Measurements from ENCODE around the gene DALRD3. TPM values are rescaled to one million over a fixed set of nuclear protein-coding genes. Genes with fewer than 3 reads are reported as not detected.

DALRD3 gene
- total RNA-seq = 10 to 100 TPM; 28.6 to 30.9 TPM

- ChIA-PET CTCF (interaction anchor here (1.6 to 7.7 kb wide), 4 partner anchors 9 to 29 kb away, joined by 3 to 66 read pairs (median 33); partner anchors contain the start of genes IMPDH2, P4HTM and WDR6), POLR2A (interaction anchor here (0.9 to 8.8 kb wide), 2 partner anchors 10 to 29 kb away, joined by 3 to 90 read pairs; partner anchors contain the start of gene WDR6)
Measured at GRCh38 chr3:49017971-49018706, at the start of gene DALRD3. Gene DALRD3 (minus strand): TSS chr3:49018580. CDS start chr3:49018564, 16 bp downstream.

- ChIA-PET POLR2A (no interaction called here), CTCF (interaction anchor here (1.2 kb wide), 1 partner anchor 1157 kb away, joined by 3 read pairs; no protein-coding TSS in a partner anchor)
Measured at GRCh38 chr3:49058011-49058410, 39.6 kb upstream of the DALRD3 start.

- POLR2A ChIA-PET = no interaction called here
- CTCF ChIA-PET = no interaction called here
Measured at GRCh38 chr3:49057268-49057667, 38.9 kb upstream of the DALRD3 start.

- CTCF ChIA-PET = no interaction called here
- POLR2A ChIA-PET = no interaction called here
Measured at GRCh38 chr3:49054344-49054862, 36.0 kb upstream of the DALRD3 start.

GRCh38 chr3:49053543-49053942 is 35.2 kb upstream of the DALRD3 start:
- ChIA-PET CTCF (no interaction called here), POLR2A (no interaction called here)

- CTCF ChIA-PET = interaction anchor here (1.0 kb wide), 1 partner anchor 14 kb away, joined by 3 read pairs; no protein-coding TSS in a partner anchor
- POLR2A ChIA-PET = no interaction called here
Measured at GRCh38 chr3:49035281-49035680, 16.9 kb upstream of the DALRD3 start.

- POLR2A ChIA-PET = interaction anchor here (0.6 kb wide), 1 partner anchor 13 kb away, joined by 3 read pairs; no protein-coding TSS in a partner anchor
- CTCF ChIA-PET = interaction anchor here (1.0 kb wide), 1 partner anchor 14 kb away, joined by 3 read pairs; no protein-coding TSS in a partner anchor
Measured at GRCh38 chr3:49034650-49035049, 16.3 kb upstream of the DALRD3 start.

GRCh38 chr3:49032646-49033304 is 14.4 kb upstream of the DALRD3 start:
- ChIA-PET CTCF (no interaction called here), POLR2A (no interaction called here)

- CTCF ChIA-PET = no interaction called here
- POLR2A ChIA-PET = no interaction called here
Measured at GRCh38 chr3:49030321-49030720, 11.9 kb upstream of the DALRD3 start.

- ChIA-PET POLR2A (interaction anchor here (0.6 to 2.2 kb wide), 6 partner anchors 9 to 64 kb away, joined by 3 to 14 read pairs (median 10); partner anchors contain the start of genes QRICH1 and WDR6), CTCF (interaction anchor here (0.7 to 1.3 kb wide), 7 partner anchors 9 to 344 kb away, joined by 3 to 4 read pairs (median 3); partner anchors contain the start of genes DALRD3, NCKIPSD and WDR6)
Measured at GRCh38 chr3:49029563-49029884, 11.1 kb upstream of the DALRD3 start.

GRCh38 chr3:49028673-49029562 is 10.5 kb upstream of the DALRD3 start, which contains the start of gene IMPDH2:
Gene IMPDH2 (minus strand): TSS chr3:49029398. CDS start chr3:49029350, 48 bp downstream.
- POLR2A ChIA-PET = interaction anchor here (0.6 to 2.2 kb wide), 9 partner anchors 8 to 92 kb away, joined by 3 to 15 read pairs (median 9); partner anchors contain the start of genes QRICH1, USP19 and WDR6
- CTCF ChIA-PET = interaction anchor here (0.6 to 1.3 kb wide), 9 partner anchors 9 to 343 kb away, joined by 3 to 4 read pairs (median 3); partner anchors contain the start of genes DALRD3, NCKIPSD and WDR6

- POLR2A ChIA-PET = interaction anchor here (0.6 to 2.2 kb wide), 5 partner anchors 8 to 92 kb away, joined by 3 to 15 read pairs (median 9); partner anchors contain the start of gene USP19
Measured at GRCh38 chr3:49028298-49028672, 9.9 kb upstream of the DALRD3 start.

GRCh38 chr3:49027634-49028033 is 9.3 kb upstream of the DALRD3 start:
- ChIA-PET POLR2A (interaction anchor here (2.2 kb wide), 1 partner anchor 7 kb away, joined by 14 read pairs; no protein-coding TSS in a partner anchor), CTCF (no interaction called here)

More at GRCh38 chr3:49028298-49028672, 9.9 kb upstream of the DALRD3 start:
- CTCF ChIA-PET = interaction anchor here (0.6 kb wide), 1 partner anchor 39 kb away, joined by 3 read pairs; no protein-coding TSS in a partner anchor

- POLR2A ChIA-PET = interaction anchor here (0.6 to 1.1 kb wide), 2 partner anchors 19 to 66 kb away, joined by 5 read pairs; partner anchors contain the start of gene WDR6
- CTCF ChIA-PET = interaction anchor here (1.2 kb wide), 1 partner anchor 19 kb away, joined by 4 read pairs; the partner anchor contains the start of gene WDR6
Measured at GRCh38 chr3:49026536-49026935, 8.2 kb upstream of the DALRD3 start.

GRCh38 chr3:49025793-49026520 is 7.6 kb upstream of the DALRD3 start:
- CTCF ChIA-PET = interaction anchor here (0.8 to 1.2 kb wide), 2 partner anchors 19 to 49 kb away, joined by 4 read pairs; partner anchors contain the start of gene WDR6
- POLR2A ChIA-PET = interaction anchor here (0.6 to 1.1 kb wide), 3 partner anchors 19 to 65 kb away, joined by 3 to 5 read pairs (median 5); partner anchors contain the start of gene WDR6

- ChIA-PET CTCF (interaction anchor here (0.8 kb wide), 1 partner anchor 50 kb away, joined by 4 read pairs; no protein-coding TSS in a partner anchor), POLR2A (interaction anchor here (0.5 to 8.8 kb wide), 4 partner anchors 17 to 105 kb away, joined by 3 to 90 read pairs (median 4); partner anchors contain the start of gene WDR6)
Measured at GRCh38 chr3:49025005-49025792, 6.8 kb upstream of the DALRD3 start.

- CTCF ChIA-PET = interaction anchor here (7.7 kb wide), 1 partner anchor 35 kb away, joined by 63 read pairs; the partner anchor contains the start of gene P4HTM
- POLR2A ChIA-PET = interaction anchor here (0.5 to 8.8 kb wide), 3 partner anchors 17 to 104 kb away, joined by 3 to 90 read pairs (median 3); partner anchors contain the start of gene WDR6
Measured at GRCh38 chr3:49024449-49024848, 6.1 kb upstream of the DALRD3 start.

Data from activated CD8-positive, alpha-beta memory T cell treated with anti-CD3 and anti-CD28 coated beads for 36 hours (primary cell).